WI38 (cell line): ENCODE data around the gene AKAP7.
A peak's percentile ranks its signal among the peaks of the same experiment; 100 is the strongest.

Experiments used
- H3K4me3 ChIP-seq: 2 replicates; pipeline ENCODE4 v1.5.1; 2011; ENCODE audit warnings: low read depth, mild to moderate bottlenecking, control low read depth, low read length
- TF ChIP-seq, protein P1 (sequence below): IDR thresholded peaks from 2 replicates; pipeline ENCODE4 v1.5.1; 2012; ENCODE audit warnings: low read depth, mild to moderate bottlenecking, control low read depth, low read length

The AKAP7 gene

DNA sequence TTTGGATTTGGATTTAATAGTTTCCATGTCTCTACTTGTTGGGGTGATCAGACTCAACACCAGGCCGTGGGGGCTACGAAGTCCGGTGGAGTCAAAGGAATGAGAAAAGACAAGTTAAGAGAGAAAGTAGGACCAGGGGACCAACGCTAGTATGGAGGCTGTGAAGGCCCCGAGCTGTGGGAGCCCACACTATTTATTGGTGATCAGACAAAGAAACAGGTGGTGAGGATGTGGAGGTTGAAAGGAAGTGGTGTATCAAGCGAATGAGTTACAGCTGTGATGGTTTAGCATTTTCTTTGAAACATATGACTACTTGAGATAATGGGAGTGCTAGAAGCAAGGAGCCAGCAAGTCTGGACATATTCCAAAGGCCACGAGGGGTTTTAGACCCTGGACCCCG, 62.4 kb downstream of the AKAP7 start:
- TF ChIP-seq, protein P1, sequence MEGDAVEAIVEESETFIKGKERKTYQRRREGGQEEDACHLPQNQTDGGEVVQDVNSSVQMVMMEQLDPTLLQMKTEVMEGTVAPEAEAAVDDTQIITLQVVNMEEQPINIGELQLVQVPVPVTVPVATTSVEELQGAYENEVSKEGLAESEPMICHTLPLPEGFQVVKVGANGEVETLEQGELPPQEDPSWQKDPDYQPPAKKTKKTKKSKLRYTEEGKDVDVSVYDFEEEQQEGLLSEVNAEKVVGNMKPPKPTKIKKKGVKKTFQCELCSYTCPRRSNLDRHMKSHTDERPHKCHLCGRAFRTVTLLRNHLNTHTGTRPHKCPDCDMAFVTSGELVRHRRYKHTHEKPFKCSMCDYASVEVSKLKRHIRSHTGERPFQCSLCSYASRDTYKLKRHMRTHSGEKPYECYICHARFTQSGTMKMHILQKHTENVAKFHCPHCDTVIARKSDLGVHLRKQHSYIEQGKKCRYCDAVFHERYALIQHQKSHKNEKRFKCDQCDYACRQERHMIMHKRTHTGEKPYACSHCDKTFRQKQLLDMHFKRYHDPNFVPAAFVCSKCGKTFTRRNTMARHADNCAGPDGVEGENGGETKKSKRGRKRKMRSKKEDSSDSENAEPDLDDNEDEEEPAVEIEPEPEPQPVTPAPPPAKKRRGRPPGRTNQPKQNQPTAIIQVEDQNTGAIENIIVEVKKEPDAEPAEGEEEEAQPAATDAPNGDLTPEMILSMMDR: no peak
- H3K4me3 ChIP-seq: no peak overlapping the region

DNA sequence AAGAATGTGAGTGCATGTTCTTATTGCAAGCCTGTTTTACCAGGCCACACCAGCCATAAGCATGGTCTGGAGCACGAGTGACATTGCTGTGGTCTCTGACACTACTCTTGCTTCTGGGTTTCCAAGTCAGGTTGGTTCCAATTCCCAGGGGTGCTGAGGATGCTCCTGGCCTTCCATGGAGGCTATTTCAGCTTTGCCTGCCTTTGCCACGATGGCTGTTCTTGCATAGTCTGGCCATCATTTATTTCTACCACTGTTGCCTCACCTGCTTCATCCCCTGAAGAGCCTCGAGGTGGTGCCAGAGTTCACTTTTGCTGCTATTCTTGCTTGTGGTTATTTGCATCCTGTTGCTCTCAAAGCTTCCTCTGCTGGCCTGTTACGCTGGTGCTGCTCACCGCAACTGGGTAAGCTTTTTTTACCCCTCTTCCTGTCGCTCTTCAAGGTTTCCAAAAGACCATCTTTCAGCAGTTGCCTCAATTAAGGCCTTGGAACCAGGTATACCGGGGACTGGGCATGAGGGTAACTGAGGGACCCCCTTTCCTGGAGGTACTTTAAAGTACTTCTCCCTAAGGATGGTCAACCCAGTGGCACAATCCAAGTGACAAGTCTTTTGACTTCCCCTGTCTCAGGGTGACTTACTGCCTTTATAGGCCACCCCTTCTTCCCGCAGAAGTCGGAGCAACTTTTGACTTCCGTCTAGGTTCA, 64.5 kb downstream of the AKAP7 start:
- H3K4me3 ChIP-seq: no peak overlapping the region
- TF ChIP-seq, protein P1: peak; percentile 64

DNA sequence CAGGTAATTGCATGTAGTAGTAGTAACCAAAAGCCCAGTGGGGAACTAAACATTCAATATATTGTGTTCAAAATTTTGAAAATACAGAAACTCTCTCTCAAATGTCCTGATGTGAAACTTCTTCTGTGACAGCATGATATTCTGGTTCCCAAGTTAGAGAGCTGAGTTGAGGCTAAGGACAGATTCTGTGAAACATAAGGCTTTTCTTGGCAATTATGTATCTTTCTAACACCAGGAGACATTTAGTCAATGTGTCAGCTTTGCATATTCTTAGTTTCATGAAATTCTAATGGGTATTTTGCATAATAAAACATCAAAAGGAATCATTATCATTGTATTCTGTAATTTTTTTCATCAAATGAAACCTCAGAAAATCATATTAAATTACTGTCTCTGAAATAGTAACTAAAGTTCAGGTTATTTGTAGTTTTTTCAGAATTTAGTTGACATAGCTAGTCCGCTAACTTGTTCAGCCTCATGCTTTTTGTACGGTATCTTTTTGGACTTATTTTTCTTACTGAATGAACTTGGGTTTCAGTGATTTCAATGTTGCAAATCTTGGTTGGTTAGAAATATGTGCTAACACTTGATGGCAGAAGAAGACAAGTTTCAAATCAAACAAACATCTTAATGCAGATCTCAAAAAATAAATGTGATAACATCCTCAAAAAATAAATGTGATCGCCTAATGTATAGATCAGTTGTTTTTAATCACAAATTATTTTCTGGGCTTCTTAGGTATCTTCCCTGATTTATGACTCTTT, 70.4 kb downstream of the AKAP7 start:
- no peak overlapping the region for H3K4me3 ChIP-seq
- TF ChIP-seq, protein P1: no peak

DNA sequence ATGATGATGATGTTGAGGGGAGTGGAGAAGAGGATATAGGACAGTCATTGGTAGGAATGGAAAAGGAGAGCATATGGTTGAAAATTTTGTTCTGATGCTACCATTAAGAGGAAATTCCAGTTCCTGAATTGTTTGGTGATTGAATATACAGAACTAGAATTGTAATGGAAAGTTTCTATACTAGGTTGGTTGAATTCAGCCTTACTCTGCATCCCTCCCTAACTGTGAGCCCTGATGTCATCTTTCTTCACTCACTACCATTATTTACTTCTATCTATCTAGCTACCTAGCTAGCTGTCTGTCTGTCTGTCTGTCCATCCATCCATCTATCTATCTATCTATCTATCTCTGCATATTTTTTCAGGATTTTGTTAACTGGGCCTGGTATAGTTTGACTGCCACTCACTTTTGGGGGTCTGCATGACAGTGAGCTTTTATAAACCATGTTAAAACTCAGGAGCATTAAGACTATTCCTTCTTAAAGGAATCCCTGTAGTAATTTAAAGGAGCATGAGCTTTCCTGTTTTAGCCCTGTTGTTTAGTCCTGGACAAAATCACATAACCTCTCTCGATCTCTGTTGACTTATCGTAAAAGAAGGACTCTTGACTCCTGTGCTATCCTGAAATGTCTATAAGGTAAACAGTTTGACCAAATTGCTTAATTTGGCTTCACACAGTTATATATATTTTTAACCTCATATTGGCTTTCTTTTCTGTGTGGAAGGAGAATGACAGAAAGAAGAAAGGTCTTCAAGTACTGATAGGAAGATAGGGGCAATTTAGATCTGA, 71.4 kb downstream of the AKAP7 start:
- TF ChIP-seq, protein P1: no peak
- H3K4me3 ChIP-seq: no peak overlapping the region

DNA sequence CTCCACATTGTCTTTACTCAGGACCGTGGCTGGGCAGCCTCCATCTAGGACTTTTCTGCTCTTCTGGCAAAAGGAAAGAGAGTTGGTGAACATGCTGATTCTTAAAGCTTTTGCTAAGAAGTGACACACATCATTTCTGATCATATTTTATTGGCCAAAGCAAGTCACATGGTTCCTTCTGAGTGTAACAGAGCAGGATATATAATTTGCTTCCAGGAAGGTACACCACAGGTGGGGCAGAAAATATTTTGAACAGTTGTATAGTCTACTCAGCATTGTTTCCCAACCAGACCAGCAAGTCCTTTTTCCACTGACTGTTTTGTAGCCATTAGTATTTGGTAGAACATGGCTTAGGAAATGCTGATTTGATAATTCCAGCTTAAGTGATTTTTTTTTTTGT, 73.5 kb downstream of the AKAP7 start:
- TF ChIP-seq, protein P1: no peak
- no peak overlapping the region for H3K4me3 ChIP-seq

DNA sequence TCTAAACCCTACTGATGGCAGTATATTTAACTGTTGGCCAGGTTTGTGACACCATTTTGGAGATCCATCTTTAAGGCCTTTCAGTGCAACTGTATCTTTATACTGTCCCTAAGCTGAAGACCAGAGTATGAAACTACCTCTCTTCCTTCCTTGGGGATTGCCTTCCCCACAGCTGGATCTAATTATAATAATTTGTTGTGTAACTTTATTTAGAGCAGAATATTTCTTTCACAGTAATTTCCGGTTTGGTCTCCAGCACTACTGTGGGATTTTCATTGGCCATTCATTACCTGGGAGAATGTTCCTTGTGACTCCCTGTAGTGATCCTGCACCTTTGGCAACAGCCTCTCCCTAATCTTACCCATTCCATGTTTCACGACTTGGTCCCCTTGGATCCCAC, 75.2 kb downstream of the AKAP7 start:
- TF ChIP-seq, protein P1: no peak
- no peak overlapping the region for H3K4me3 ChIP-seq
